Smooth muscle cell (in vitro differentiated cells): ENCODE results near the gene METTL3. TPM values are rescaled to one million over a fixed set of nuclear protein-coding genes. Genes with fewer than 3 reads are reported as not detected.

ENCODE experiments used
- DNase-seq: peaks from one replicate; lab custom pipeline; 2025; ENCODE audit not compliant: unreplicated experiment; lab: John Stamatoyannopoulos, UW
- H2AFZ ChIP-seq: fragments of 200-600 bp; sonication (generic); 2 replicates; pipeline ENCODE4 v1.6.0; 2016; ENCODE audit warnings: antibody characterized with exemption, low read depth, mild to moderate bottlenecking
- H3F3A ChIP-seq: fragments of 200-600 bp; sonication (generic); 2 replicates; pipeline ENCODE4 v1.6.0; 2017; ENCODE audit warnings: antibody characterized with exemption, low read depth
- H3K27ac ChIP-seq: fragments of 200-600 bp; sonication (generic); 2 replicates; pipeline ENCODE4 v1.5.1; 2016; ENCODE audit warnings: low read depth, mild to moderate bottlenecking
- H3K27me3 ChIP-seq: fragments of 200-600 bp; sonication (generic); 2 replicates; pipeline ENCODE4 v1.6.1; 2016; ENCODE audit warnings: low read depth, mild to moderate bottlenecking
- H3K36me3 ChIP-seq: fragments of 200-600 bp; sonication (generic); 2 replicates; pipeline ENCODE4 v1.5.1; 2016; ENCODE audit warnings: low read depth
- H3K4me1 ChIP-seq: fragments of 200-600 bp; sonication (generic); 2 replicates; pipeline ENCODE4 v1.5.1; 2016; ENCODE audit warnings: low read depth
- H3K4me2 ChIP-seq: fragments of 200-600 bp; sonication (generic); 2 replicates; pipeline ENCODE4 v1.6.0; 2016; ENCODE audit warnings: mild to moderate bottlenecking
- H3K4me3 ChIP-seq: fragments of 200-600 bp; sonication (generic); 2 replicates; pipeline ENCODE4 v1.5.1; 2016; ENCODE audit warnings: mild to moderate bottlenecking
- H3K79me2 ChIP-seq: fragments of 200-600 bp; sonication (generic); 2 replicates; pipeline ENCODE4 v1.6.0; 2016; ENCODE audit warnings: low read depth, mild to moderate bottlenecking
- H3K9ac ChIP-seq: fragments of 200-600 bp; sonication (generic); 2 replicates; pipeline ENCODE4 v1.6.0; 2016; ENCODE audit warnings: low read depth
- H3K9me3 ChIP-seq: fragments of 200-600 bp; sonication (generic); replicated peaks from 2 replicates; pipeline ENCODE4 v1.5.1; 2016; ENCODE audit warnings: low read depth
- H4K20me1 ChIP-seq: fragments of 200-600 bp; sonication (generic); 2 replicates; pipeline ENCODE4 v1.6.0; 2016; ENCODE audit warnings: low read depth
- CTCF ChIP-seq: fragments of 200-600 bp; sonication (generic); IDR thresholded peaks from 2 replicates; pipeline ENCODE4 v1.5.1; 2017; ENCODE audit warnings: borderline replicate concordance, mild to moderate bottlenecking, antibody characterized with exemption; ENCODE audit not compliant: insufficient read depth, poor library complexity, severe bottlenecking
- WGBS: methylation state at CpG from one replicate; pipeline ENCODE4 v1.1.7; 2016; ENCODE audit warnings: low lambda C conversion rate; 5-methylcytosine and 5-hydroxymethylcytosine counted together
- polyA plus RNA-seq: library from polyadenylated mRNA; unstranded; fragments of >200 nt; fragmentation: Nextera tagmentation; extraction: Ambion mirVana; gene quantifications from 2 replicates; pipeline ENCODE4 v1.2.1, GENCODE V29; 2016
- total RNA-seq: library from RNA; depleted of rRNA; stranded (reverse); fragments of >200 nt; gene quantifications from 2 replicates; pipeline ENCODE4 v1.2.3, GENCODE V29; 2014

Gene METTL3
- total and polyA plus RNA-seq, 2 experiments from 2014 or later = 25.5 to 37.6 TPM

- no peaks in the 10 kb centered on the region for H3K9me3 ChIP-seq
- H3K4me3 ChIP-seq = no peak overlapping the region
- no peaks in the 10 kb centered on the region for H3F3A ChIP-seq
- no peak overlapping the region for H3K9ac ChIP-seq
- H3K4me1 ChIP-seq = peaks cover 16% of the 10 kb centered on the region
- H3K27me3 ChIP-seq = no peaks in the 10 kb centered on the region
- no peak for DNase-seq
- H3K79me2 ChIP-seq = peaks cover 16% of the 10 kb centered on the region
- H2AFZ ChIP-seq = no peak overlapping the region
- 97% methylated on average over 1 of the region's 1 CpG for WGBS
- H3K36me3 ChIP-seq = no peaks in the 10 kb centered on the region
- H4K20me1 ChIP-seq = no peaks in the 10 kb centered on the region
- TF ChIP-seq CTCF = no peak
- no peak overlapping the region for H3K27ac ChIP-seq
- no peak overlapping the region for H3K4me2 ChIP-seq
Observed at GRCh38 chr14:21514341-21514740, 3.2 kb upstream of the METTL3 start.

- Histone ChIP-seq H2AFZ (no peak overlapping the region), H3K27ac (no peak overlapping the region)
Observed at GRCh38 chr14:21509432-21510143, 1.6 kb downstream of the METTL3 start.

GRCh38 chr14:21506557-21506956, 4.6 kb downstream of the METTL3 start:
- 100% methylated on average over 2 of the region's 2 CpGs for WGBS
- H3K4me1 ChIP-seq = peaks cover 6% of the 10 kb centered on the region
- peaks cover 13% of the 10 kb centered on the region for H4K20me1 ChIP-seq
- peaks cover 8% of the 10 kb centered on the region for H3F3A ChIP-seq
- no peak overlapping the region for H2AFZ ChIP-seq
- H3K9me3 ChIP-seq = no peaks in the 10 kb centered on the region
- H3K36me3 ChIP-seq = no peaks in the 10 kb centered on the region
- no peak for TF ChIP-seq CTCF
- no peak overlapping the region for H3K9ac ChIP-seq
- no peak overlapping the region for H3K4me2 ChIP-seq
- no peak for DNase-seq
- no peak overlapping the region for H3K27ac ChIP-seq
- no peak overlapping the region for H3K4me3 ChIP-seq
- no peaks in the 10 kb centered on the region for H3K27me3 ChIP-seq
- peaks cover 66% of the 10 kb centered on the region for H3K79me2 ChIP-seq

More at GRCh38 chr14:21509432-21510143, 1.6 kb downstream of the METTL3 start:
- DNase-seq = no peak
- peaks cover 6% of the 10 kb centered on the region for H3K4me1 ChIP-seq
- H3K9me3 ChIP-seq = no peaks in the 10 kb centered on the region
- TF ChIP-seq CTCF = no peak
- no peaks in the 10 kb centered on the region for H3K36me3 ChIP-seq
- H4K20me1 ChIP-seq = peaks cover 13% of the 10 kb centered on the region
- H3F3A ChIP-seq = no peaks in the 10 kb centered on the region
- peaks cover 62% of the 10 kb centered on the region for H3K79me2 ChIP-seq
- peak overlapping the region; percentile 96 for H3K4me2 ChIP-seq
- no peaks in the 10 kb centered on the region for H3K27me3 ChIP-seq
- H3K4me3 ChIP-seq = peak overlapping the region; percentile 86
- 87% methylated on average over 6 of the region's 6 CpGs for WGBS
- no peak overlapping the region for H3K9ac ChIP-seq

GRCh38 chr14:21505012-21505553, 6.1 kb downstream of the METTL3 start:
- Histone ChIP-seq H3K79me2 (peaks cover 57% of the 10 kb centered on the region), H3K36me3 (peaks cover under 1% of the 10 kb centered on the region)

More at GRCh38 chr14:21505012-21505553, 6.1 kb downstream of the METTL3 start:
- no peak overlapping the region for H2AFZ ChIP-seq
- no peak overlapping the region for H3K9ac ChIP-seq
- no peak for DNase-seq
- no peaks in the 10 kb centered on the region for H3K27me3 ChIP-seq
- H3K27ac ChIP-seq = no peak overlapping the region
- H3K4me3 ChIP-seq = no peak overlapping the region
- peaks cover 4% of the 10 kb centered on the region for H3K4me1 ChIP-seq
- no peaks in the 10 kb centered on the region for H3K9me3 ChIP-seq
- H3F3A ChIP-seq = peaks cover 16% of the 10 kb centered on the region
- TF ChIP-seq CTCF = no peak
- H4K20me1 ChIP-seq = peaks cover 13% of the 10 kb centered on the region
- no peak overlapping the region for H3K4me2 ChIP-seq
